CD4-positive, alpha-beta T cell treated with Interleukin-6 at 100 ng/mL for 8 hours (primary cell): Measurements from ENCODE around the gene SLC6A3.

Experiments used
- DNase-seq: peaks from one replicate; pipeline ENCODE4 v3.0.0-alpha.2; 2020; ENCODE audit warnings: mixed read lengths, low spot score

SLC6A3 gene

DNA sequence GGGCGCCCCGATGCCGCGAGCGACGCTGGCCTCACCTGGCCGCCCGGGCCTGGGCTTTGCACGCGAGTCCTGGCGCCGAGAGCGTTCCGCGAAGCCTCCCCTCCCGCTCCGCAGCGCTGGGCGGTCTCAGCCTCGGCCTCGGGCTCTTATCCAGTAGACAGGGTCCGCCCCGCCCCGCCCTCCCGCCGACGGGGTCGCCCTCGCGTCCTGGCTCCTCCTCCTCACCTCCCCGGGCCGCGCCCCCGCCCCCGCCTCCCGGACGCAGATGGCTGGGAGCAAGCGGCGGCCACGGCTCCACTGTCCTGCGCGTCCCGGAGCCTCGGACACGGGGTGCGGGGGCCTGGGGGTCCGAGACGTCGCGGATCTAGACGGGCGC, at the start of gene SLC6A3:
Gene SLC6A3, minus strand, starts transcription at position 128 of the 376 bp plus-strand sequence. CDS start 2,243 bp downstream, outside the sequence.
- DNase-seq = no peak

DNA sequence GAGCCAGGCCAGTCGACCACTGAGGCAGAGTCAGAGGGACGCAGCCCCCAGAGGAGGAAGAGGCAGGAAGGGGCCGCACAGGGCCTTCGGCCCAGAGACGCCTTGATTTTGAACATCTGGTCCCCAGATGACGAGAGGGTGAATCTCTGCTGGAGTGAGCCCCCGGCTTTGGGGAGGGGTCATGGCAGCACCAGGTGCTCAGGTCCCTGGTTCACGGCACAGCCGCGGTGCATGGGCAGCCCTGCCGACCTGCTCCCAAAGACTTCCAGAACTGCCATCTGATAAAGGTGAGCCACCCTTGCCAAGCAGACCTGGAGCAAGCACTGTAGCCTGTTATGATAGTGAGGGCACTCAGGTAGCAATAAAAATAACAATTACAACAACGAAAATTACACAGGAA, 48.7 kb upstream of the SLC6A3 start:
- DNase-seq = no peak

- DNase-seq = no peak
Observed at GRCh38 chr5:1493413-1493812, 48.2 kb upstream of the SLC6A3 start.

DNA sequence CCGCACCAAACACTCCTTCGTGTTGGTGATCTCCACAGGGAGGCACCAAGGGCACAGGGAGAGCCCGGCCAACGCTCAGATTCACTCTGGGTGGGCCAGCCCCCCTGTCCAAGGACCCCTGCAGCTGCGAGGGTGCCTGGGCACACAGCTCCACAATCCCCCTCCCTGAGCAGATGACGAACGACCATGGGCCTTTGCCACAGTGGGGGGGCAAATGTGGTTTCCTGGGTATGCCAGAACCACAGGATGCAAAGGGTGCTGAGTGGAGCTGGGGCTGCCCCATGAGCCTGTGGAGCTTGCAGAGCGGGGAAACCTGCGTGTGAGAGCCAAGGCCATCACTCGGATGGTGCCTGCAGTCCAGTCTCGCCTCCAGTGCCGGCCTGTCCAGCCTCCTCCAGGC, 47.5 kb upstream of the SLC6A3 start:
- no peak for DNase-seq

DNA sequence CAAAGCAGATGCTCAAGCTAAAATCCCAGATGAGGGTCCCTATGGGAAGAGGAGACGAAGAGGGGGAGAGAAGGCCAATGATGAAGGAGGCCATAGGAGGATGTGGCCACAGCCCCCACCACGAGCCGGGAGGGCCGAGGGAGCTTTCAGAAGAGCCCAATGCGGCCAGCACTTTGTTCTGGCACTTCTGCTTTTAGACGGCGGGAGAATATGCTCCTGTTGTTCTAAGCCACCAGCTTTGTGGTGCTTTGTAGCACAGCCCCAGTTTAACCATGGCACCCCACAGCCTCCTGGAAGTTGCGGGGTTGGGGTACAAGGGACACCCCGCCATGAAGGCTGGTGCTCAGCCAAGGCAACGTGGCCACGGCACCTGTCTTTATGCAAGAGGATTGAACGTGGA, 45.1 kb upstream of the SLC6A3 start:
- no peak for DNase-seq

- DNase-seq = no peak
Observed at GRCh38 chr5:1489754-1490153, 44.5 kb upstream of the SLC6A3 start.

GRCh38 chr5:1488882-1489680, 43.8 kb upstream of the SLC6A3 start:
- DNase-seq = no peak

DNA sequence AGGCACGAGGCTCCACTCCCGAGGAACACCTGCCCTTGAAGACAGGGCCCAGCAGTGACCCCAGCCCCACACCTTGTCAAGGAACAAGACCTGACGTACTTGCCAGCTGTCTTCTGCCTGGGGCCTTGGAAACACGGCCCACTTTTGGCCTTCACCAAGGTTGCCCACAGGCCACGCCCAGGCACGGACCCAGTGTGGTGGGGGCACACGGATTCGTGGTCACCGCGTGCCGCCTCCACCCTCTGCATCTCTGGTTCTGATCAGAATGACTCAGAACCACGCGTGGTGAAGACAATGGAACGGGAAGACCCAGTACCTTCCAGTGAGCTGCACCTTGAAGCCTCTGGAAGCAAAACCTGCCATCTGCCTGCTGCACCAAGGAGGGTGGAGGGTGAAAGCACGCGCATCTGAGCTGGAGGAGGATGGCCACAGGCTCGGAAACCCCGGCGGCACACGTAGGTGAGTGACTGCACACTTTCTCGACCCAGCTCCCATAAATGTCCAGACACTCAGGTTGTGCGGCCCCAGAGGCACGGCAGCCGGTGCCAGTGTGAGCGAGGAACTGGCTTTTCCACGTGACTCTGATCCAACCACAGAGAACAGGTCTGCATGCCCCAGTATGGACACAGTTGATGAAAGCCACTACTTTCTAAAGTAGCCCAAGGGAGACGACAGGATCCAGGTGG, 42.0 kb upstream of the SLC6A3 start:
- no peak for DNase-seq

DNA sequence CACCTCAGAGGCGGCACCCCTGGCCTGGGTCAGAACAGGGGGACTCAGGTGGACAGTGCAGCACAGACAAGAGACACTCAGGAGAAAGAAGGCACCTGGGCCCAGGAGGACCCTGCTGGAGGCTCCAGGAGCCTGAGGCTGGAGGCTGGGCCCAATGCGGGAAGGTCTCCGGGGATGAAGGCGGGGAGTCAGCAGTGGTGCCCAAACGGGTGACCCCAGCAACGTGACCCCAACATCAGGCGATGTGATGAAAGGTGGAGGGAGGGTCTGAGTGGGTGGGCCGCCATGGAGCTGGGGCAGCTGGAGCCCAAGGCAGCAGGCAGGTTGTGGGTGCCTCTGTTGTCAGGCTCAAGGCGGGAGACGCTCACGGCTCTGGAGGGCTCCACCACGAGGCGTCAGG, 41.0 kb upstream of the SLC6A3 start:
- DNase-seq = no peak

GRCh38 chr5:1485579-1486118, 40.4 kb upstream of the SLC6A3 start:
- no peak for DNase-seq

DNA sequence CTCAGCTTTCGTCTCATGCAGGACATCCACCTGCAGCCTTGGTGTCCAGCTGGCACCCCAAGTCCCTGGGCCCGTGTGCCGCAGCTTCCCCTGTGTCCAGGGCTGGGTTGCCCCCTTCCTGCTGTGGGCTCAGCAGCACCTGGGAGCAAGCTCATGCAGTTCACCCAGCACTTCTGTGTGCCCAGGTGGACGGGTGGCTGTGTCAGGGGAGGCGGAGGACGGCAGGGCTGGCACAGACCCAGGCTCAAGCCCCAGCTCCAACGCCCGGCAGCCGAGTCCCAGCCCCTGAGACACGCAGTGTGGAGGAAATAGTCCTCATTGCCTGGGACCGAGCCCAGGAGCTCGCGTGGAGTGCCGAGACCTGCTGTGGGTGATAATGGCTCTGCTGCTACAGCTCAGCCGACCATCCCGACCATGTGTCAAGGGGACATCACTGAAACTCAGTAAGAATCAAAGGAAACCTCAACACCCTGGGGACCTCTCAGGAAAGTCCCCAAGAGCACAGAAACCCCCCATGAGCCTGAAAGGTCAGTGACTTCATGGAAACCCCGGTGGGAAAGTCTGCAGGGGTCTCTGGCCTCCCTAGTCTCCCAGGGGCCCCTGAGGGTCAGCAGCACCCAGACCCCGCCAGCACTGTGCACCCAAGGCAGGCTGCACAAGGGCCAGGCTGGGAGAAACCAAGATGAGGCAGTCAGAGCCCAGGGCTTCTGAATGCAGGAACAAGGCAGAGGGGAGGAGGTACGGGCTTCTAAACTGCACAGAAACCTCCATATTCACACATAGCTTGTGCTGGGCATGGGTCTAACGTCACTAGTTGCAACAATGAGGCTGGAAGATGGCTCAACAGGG, 39.7 kb upstream of the SLC6A3 start:
- DNase-seq = no peak

- DNase-seq = no peak
Observed at GRCh38 chr5:1483856-1484729, 38.9 kb upstream of the SLC6A3 start.

DNA sequence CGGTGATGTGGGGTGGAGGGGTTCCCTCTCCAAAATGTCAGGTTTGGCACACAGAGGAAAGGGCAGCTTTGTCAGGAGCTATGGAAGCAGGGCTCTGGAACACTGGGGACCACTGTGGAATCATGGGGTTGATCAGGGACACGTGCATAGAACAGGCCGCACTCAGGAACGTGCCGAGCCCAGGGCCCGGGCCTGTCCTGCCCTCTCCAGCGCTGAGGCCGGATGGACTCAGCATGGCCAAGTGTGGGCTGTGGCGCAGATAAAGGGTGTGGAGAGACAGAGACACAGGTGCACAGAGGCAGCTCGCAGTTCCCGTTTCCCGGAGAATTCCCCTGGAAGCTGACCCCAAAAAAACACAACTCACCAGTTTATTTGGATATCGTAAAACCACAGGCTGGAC, 37.8 kb upstream of the SLC6A3 start:
- no peak for DNase-seq

DNA sequence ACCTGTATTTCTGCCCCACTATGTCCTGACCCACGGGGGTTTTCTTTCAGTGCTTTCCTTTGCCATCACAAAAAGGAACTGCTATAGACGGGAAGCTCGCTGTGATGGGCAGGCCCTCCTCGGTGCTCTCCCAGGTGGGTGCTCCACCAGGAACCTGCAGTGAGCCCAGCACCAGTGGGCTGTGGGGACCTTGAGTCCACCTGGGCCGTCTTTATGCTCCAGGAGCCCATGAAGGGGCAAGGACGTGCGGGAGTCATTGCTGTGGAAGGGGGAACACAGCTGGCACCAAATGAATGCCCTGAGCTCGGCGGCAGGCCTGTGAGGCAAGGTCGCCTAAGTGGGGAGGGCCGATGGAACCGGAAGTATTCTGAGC, 36.7 kb upstream of the SLC6A3 start:
- DNase-seq = no peak

DNA sequence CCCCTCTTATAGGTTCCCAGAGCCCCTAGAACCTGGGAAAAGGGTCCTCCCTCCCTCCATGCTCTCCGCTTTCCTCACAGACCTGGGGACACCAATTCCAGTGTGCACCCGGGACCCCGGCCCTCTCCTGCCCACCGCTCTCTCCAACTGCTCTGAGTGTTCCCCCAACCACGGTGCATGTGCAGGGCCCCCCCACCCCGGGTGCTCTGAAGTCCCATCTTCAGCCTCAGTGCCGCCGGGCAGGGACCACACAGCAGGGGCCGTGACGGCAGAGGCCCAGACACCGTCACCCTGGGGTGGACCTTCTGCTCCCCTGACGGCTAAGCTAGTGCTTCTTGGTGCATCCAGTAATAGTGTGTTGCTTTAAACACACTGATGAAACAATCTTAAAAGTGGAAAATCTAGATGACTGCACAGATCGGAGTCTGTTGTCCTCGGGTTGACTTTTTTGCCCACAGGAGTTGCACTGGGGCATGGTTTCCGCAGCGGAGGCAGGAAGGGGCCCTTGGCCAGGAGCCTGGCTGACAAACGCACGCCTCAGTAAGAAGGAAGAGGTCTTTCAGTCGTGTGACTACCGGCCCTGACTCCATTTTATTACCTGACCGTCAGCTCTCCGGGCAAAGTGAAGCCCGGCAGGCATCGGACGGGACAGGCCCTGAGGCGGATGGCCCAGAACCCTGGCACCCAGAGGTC, 36.2 kb upstream of the SLC6A3 start:
- DNase-seq = no peak

GRCh38 chr5:1480806-1481205, 35.6 kb upstream of the SLC6A3 start:
- no peak for DNase-seq

- no peak for DNase-seq
Observed at GRCh38 chr5:1480217-1480616, 35.0 kb upstream of the SLC6A3 start.

DNA sequence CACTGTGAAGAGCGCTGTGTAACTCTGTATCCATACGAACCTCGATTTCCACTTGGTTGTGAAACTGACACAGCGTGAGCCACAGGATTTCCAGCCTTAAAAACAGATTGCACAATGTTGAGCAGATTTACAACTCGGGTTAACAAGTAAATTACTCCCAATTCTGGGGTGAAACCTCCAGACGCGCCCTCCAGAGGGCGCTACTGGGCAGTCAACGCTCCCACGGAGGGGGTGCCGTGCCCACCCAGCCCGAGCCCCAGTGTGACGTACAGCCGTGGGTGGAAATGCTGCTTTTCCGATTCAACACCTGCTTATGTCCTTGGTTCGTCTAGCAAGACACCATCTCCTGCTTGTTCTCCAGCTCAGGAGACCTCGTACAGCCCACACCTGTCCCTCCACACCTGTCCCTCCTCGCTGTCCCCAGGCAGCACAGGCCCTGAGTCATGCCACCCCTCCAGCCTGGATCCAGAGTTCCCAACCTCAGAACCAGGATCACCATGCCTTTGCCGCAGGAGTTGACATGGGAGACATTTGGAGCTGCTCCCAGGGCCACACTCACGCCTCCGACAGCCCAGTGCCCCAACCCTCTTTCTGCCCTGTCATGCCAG, 34.4 kb upstream of the SLC6A3 start:
- DNase-seq = no peak

- DNase-seq = no peak
Observed at GRCh38 chr5:1479066-1479465, 33.8 kb upstream of the SLC6A3 start.

- DNase-seq = no peak
Observed at GRCh38 chr5:1478271-1479035, 33.2 kb upstream of the SLC6A3 start.
